HG02884 (cell line): ENCODE measurements around the gene WDCP.
"Not testable (repeated sequence)": the region's sequence is repeated elsewhere in the genome, so short reads cannot be mapped to it uniquely, and the experiment has no call there.

ENCODE experiments used
- ATAC-seq: cut with Tn5 transposase; IDR thresholded peaks from one replicate; pipeline ENCODE4 v1.9.1; 2021; ENCODE audit warnings: mild to moderate bottlenecking, moderate library complexity; ENCODE audit not compliant: unreplicated experiment

Gene WDCP

DNA sequence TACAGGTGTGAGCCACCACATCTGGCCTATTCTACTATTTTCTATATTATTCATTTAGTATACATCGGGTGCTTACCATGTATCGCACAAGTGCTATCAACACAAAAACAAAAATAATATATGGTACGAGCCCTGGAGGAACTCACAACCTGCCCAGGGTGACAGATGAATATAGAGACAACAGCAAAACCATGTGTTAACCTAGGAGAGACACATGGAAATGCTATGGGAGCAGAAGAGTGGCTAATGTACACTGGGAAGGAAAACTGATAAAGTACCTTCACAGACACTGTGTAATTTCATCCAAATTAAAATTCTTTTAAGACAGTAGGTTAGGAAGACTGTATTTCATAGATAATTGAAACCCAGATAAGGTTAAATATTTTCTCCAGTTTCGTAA, 25.1 kb upstream of the WDCP start:
- ATAC-seq = no peak

GRCh38 chr2:24065341-24065740, 18.1 kb upstream of the WDCP start:
- no peak for ATAC-seq

DNA sequence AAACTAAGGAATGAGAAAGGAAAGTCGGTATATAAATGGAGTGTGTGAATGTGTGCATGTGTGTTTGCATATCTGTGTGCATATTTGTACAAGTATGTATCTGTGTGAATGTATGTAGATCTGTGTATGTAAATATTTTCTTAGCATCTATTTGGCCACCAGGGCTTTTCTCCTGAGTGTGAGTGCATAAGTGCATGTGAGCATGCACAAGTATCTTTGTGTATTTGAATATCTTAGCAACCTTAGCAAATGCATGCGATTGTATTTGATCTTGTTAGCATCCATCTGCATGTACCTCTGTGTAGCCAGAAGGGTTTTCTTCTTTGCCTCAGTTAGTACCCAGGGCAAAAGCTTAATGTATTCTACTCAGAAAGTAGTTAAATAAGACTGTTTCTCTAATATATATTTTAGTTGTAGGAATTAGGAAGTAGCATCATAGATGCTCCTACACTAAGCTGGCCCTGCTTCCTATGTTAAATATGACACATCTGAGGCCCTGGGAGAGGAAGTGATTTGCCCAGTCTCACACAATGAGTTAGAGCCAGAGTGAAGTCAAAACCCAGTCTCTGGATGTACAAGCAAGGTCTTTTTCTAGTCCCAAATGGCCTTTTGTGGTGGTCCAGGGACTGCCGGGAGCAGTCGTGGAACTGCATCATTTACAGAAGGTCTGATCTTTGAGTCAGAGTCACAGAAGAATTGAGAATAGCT, 11.5 kb upstream of the WDCP start:
- ATAC-seq = no peak

- ATAC-seq = no peak
These were observed 8.6 kb upstream of the WDCP start for GRCh38 chr2:24055750-24056149.

DNA sequence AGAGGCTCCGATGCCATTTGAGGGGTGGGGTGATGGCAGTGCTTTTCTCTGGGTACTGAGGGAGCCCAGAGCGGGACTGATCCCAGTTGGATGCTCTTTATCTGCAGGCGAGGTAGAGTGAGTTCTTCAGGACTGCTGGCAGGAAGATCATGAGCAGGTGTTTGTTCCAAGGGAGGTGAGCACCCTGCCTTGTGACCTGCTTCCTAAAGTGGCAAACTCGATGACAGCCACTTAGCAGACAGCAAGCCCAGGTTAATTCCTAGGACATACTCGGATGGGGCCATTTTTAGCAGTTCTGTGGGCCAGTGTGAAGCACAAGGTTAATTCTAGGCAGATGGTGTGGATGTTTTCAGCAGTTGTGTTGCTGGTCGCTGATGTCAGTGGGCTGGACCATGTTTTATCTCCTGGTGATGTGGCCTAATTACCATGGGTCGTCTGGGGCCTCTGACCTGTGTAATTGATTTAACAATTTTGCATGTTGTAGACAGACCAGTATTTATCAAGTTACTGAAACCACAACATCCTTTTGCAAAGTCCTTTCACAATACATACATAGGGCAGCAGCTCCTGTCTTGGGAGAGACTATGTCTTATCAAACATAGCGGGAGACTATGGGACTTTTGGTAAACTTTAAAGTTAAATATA, 7.3 kb upstream of the WDCP start:
- no peak for ATAC-seq

DNA sequence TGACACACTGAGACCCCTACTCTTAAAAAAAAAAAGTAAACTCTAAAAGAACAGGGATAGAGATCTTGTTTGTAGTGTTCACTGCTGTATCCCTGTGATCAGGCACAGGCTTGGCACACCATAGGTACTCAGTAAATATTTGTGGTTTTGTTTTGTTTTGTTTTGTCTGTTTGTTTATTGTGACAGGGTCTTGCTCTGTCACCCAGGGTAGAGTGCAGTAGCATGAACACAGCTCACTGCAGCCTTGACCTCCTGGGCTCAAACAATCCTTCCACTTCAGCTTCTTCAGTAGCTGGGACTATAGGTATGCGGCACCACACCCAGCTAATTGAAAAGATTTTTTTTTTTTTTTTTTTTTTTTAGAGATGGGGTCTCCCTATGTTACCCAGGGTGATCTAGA, 5.8 kb upstream of the WDCP start:
- no peak for ATAC-seq

DNA sequence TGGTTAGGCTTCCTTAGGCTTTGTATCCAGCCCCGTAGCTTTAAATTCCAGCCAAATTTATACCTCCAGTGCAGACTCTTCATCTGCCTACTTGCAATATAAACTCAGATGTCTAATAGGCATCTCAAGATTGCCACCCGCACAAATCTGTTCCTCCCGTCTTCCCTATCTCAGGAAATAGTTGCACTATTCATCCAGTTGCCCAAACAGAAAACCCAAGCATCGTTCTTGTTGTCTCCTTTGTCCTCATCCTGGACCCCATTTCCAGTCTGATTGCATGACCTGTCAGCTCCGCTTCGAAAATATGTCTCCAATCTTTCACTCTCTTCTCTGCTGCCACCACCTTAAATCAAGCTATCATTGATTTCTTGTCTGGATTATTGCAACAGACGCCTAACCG, 4.6 kb upstream of the WDCP start:
- no peak for ATAC-seq

DNA sequence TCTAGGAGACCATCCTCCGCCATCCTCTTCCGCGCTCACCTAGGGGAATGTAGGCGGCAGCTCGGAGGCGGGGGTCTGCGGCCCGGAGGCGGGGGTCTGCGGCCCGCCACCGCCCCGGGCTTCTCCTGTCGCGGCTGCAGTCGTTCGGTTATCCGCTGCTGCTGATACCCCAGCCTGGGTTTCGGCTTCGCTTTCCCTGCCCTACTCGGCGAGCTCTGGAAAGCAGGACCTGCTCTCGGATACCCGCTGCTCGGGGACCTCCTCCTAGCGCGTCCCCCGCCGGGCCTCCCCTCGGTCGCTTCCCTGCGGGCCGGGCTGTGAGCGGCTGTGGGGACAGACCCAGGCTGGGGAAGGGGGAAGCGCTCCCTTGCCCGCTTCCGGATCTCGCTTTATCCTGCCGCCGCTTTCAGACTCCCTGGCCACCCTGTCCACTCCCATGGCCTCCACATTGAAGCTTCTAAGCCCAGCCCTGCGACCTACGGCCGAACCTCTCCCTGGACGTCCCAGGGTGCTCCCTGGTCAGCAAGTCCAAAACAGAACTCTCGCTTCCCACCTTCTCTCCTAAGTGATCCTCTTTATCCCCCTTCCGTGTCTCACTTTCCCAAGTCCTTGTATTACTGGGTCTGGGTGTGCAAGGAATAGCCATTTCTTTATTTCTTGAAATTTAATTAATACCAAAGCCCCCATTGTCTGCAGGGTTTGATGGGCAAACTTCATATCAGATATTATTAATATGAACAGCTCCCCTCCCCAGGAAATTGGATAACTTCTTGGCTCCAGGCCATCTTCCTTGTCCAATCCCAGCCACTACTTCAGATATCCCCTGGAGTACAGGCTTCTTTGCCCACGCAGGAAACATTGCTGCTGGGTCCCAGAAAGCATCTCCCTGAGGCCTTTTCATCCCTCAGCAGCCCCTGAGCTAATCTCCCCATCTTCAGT, 3.1 kb upstream of the WDCP start:
- ATAC-seq = no peak

- no peak for ATAC-seq
These were observed 2.4 kb upstream of the WDCP start, which contains the start of gene FKBP1B for GRCh38 chr2:24049485-24050021. TSS of gene FKBP1B (plus strand) at chr2:24049741. CDS start at chr2:24049850, 109 bp downstream.

GRCh38 chr2:24048769-24049484, 1.7 kb upstream of the WDCP start:
- no peak for ATAC-seq

- ATAC-seq = peak; percentile 2
These were observed 477 bp upstream of the WDCP start for GRCh38 chr2:24047703-24048033.

DNA sequence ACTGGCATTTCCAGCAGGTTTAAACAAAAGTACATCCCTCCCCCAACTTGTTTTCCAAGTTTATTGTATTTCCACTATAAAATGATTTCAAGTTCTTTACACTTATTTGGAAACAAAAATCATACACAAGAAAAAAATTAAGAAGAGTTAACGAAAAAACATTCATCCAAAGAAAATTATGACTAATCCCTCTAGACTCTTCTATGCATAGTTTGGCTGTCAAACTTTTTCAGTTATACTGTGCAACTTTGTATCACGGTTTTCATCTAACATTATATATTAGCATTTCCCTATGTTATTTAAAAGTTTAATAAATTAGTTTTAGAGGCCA, 627 bp downstream of the WDCP start:
- ATAC-seq = no peak

DNA sequence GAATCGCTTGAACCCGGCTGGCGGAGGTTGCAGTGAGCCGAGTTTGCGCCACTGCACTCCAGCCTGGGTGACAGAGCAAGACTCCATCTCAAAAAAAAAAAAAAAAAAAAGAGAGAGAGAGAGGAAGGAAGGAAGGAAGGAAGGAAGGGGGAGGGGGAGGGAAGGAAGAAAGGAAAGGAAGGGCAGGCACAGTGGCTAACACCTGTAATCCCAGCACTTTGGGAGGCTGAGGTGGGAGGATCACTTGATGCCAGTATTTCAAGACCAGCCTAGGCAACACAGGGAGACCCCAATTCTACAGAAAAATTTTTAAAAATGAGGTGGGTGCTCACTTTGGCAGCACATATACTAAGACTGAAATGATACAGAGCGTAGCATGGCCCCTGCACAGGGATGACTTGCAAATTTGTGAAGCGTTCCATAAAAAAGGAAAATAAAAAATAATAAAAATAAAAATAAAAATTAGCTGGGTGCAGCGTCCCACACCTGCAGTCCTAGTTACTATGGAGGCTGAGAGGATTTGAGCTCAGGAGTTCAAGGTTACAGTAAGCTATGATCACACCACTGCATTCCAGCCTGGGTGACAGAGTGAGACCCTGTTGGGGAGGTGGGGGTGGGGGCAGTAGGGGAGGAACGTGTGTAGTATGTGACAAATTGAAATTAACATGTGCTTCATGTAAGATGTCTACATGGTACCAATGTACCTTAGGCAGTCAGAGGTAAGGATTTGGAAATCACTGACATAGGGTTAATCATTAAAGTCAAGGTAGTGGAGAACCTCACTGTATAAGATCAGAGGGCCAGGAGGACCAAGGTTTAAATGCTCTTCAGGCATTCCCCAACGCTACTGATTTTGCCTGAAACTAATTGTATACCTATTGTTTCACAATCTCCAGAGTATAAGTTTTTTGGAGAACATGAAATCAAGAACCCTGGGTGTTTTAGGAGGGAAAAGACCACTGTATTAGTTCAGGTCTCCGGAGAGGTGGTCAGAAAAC, 1.4 kb downstream of the WDCP start:
- ATAC-seq = no peak

- not testable (repeated sequence) for ATAC-seq
These were observed 4.1 kb downstream of the WDCP start for GRCh38 chr2:24043133-24043532.

DNA sequence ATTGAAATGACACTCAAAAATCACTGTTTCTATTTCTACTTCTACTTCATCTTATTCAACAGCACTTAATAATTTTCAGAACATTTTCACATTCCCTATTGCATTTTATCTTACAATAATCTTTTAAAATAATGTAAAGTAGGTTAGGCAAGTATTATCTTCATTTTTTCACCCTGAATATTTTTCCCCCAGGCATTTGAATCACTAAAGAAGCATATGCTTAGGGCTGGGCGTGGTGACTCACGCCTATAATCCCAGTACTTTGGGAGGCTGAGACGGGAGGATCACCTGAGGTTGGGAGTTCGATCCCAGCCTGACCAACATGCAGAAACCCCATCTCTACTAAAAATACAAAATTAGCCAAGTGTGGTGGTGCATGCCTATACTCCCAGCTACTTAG, 6.7 kb downstream of the WDCP start:
- ATAC-seq = no peak

DNA sequence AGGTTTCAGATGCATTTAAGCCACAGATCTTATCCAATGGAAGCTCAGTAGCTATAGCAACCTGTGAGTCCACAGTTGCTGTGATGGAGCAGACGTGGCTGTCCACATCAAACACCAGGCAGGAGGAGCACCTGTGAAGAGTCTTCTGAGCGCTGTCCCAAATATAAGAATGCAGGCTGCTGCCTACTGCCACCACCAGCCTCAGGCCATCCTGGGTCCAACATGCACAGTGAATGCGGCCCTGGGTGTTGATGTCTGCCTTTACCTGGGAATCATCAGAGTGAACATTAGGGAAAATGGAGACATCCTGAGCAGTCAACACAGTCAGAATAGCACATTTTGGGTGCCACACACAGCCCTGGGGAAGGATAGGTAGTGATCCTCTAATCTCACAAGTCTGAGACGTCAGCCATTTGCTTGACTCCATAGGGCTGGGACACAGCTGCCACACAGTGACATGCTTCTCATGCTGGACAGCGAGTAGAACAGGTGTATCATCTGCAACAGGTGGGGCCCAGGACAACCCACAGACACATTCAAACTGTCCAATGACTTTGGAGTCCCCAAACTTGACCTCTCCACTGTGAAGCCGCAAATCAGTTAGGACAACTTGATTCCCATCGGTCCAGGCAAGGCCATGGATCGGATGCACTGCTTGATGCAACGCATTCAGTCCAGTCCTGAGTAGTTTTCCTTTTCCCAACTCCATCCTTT, 8.2 kb downstream of the WDCP start:
- ATAC-seq = no peak

DNA sequence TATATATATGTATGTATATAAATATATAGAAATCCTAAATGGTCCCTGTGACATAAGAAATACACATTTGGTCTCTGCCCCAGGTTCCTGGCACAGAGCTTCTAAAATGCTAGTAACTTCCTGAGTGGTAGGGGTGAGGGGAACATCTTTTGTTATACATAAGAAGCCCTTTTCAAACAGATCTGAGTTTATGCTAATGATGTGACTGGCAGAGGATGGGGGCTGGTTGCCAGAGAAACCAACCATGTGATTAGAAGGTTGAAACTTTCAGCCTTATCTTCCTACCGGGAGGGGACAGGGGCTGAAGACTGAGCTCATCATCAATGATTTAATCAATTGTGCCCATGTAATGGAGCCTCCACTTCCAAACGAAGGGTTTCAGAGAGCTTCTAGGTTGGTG, 21.0 kb downstream of the WDCP start:
- no peak for ATAC-seq

- no peak for ATAC-seq
These were observed 22.1 kb downstream of the WDCP start for GRCh38 chr2:24024996-24025663.

DNA sequence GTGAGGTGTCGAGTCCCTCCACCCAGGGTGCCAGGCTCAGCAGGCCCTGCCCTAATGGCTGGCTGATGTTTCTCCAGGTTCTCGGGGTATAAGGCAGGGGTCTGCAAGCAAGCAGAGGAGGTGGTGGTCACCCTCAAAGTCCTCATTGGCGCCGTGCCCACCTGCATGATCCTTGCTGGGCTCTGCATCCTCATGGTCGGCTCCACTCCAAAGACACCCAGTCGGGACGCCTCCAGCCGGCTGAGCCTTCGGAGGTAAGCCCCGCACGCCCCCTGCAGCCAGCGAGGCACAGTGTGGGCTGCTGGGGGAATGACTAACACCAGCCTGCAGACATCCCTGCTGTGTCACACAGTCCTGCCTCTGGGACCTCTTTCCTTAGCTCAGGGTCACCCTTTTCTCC, 23.2 kb downstream of the WDCP start:
- ATAC-seq = no peak
